Neural cell (in vitro differentiated cells): Measurements from ENCODE around the gene DCC.

Experiments used
- CTCF ChIP-seq: fragments of 450-650 bp; IDR thresholded peaks from 2 replicates; pipeline ENCODE4 v1.5.1; 2014; ENCODE audit warnings: antibody characterized with exemption, mild to moderate bottlenecking, moderate library complexity; ENCODE audit not compliant: poor library complexity, severe bottlenecking
- EP300 ChIP-seq: fragments of 450-650 bp; conservative IDR thresholded peaks from 2 replicates; pipeline ENCODE4 v1.6.1; 2014; ENCODE audit warnings: antibody characterized with exemption, mild to moderate bottlenecking, moderate library complexity; ENCODE audit not compliant: poor library complexity, severe bottlenecking
- EZH2 ChIP-seq: fragments of 200-600, 300-800 bp; shearing (Covaris generic), sonication (generic); IDR thresholded peaks from 2 replicates; pipeline ENCODE4 v1.6.1; 2014; ENCODE audit warnings: antibody characterized with exemption, low read length, borderline replicate concordance, mild to moderate bottlenecking; ENCODE audit not compliant: insufficient read depth, poor library complexity, severe bottlenecking
- MXI1 ChIP-seq: fragments of 450-650 bp; conservative IDR thresholded peaks from 2 replicates; pipeline ENCODE4 v1.6.1; 2014; ENCODE audit warnings: antibody characterized with exemption, mild to moderate bottlenecking; ENCODE audit not compliant: poor library complexity, severe bottlenecking
- POLR2AphosphoS5 ChIP-seq: IDR thresholded peaks from 2 replicates; pipeline ENCODE4 v1.6.1; 2012
- RAD21 ChIP-seq: fragments of 450-650 bp; conservative IDR thresholded peaks from 2 replicates; pipeline ENCODE4 v1.6.1; 2014; ENCODE audit warnings: antibody characterized with exemption, mild to moderate bottlenecking, moderate library complexity
- REST ChIP-seq: IDR thresholded peaks from 2 replicates; pipeline ENCODE4 v1.6.1; 2012; ENCODE audit warnings: borderline replicate concordance
- SMC3 ChIP-seq: fragments of 450-650 bp; conservative IDR thresholded peaks from 2 replicates; pipeline ENCODE4 v1.6.1; 2014; ENCODE audit warnings: antibody characterized with exemption, mild to moderate bottlenecking, moderate library complexity; ENCODE audit not compliant: poor library complexity
- TAF1 ChIP-seq: IDR thresholded peaks from 2 replicates; pipeline ENCODE4 v1.6.1; 2012; ENCODE audit warnings: low read depth

GRCh38 chr18:52311331-52311730 is 28.7 kb upstream of the DCC start:
- TF ChIP-seq CTCF, result no peak
- no peak for TF ChIP-seq EZH2
- no peak for TF ChIP-seq EP300
- TF ChIP-seq POLR2AphosphoS5, result no peak
- no peak for TF ChIP-seq REST
- TF ChIP-seq RAD21, result no peak
- no peak for TF ChIP-seq TAF1
- no peak for TF ChIP-seq MXI1
- no peak for TF ChIP-seq SMC3
